HEK293 (cell line): ENCODE data around the gene SLC6A6.

Source experiments
- CTCF ChIA-PET: fragments of 350-600 bp; formaldehyde crosslinking; extraction: SDS; loops from one replicate; lab custom pipeline; 2021; ENCODE audit warnings: antibody characterized with exemption; lab: Yijun Ruan, JAX
- POLR2A ChIA-PET: fragments of 300-600 bp; formaldehyde crosslinking; extraction: SDS; loops from one replicate; lab custom pipeline; 2020; ENCODE audit warnings: antibody characterized with exemption, inconsistent platforms; lab: Yijun Ruan, JAX
- H3K27ac ChIP-seq: fragments of 200-500 bp; sonication (Bioruptor generic); 2 replicates; pipeline ENCODE4 v1.5.1; 2014; ENCODE audit warnings: low read depth, low read length, control low read depth, inconsistent platforms; ENCODE audit errors: extremely low read depth
- H3K36me3 ChIP-seq, 2 experiments: fragments of 200-500 bp in 1 of 2; sonication (Bioruptor generic) in 1 of 2; 1 replicate in 1 of 2; 2 replicates in 1 of 2; pipeline ENCODE4 v1.5.1; 2014 to 2017; ENCODE audit warnings: inconsistent platforms in 2 of 2, low read length in 2 of 2; ENCODE audit not compliant: control insufficient read depth in 2 of 2, insufficient read depth in 1 of 2
- H3K4me1 ChIP-seq: fragments of 200-500 bp; sonication (Bioruptor generic); 2 replicates; pipeline ENCODE4 v1.5.1; 2014; ENCODE audit warnings: mild to moderate bottlenecking, low read length, inconsistent platforms; ENCODE audit not compliant: control insufficient read depth, insufficient read depth
- H3K4me3 ChIP-seq: 2 replicates; pipeline ENCODE4 v1.5.1; 2011; ENCODE audit warnings: low read depth, mild to moderate bottlenecking, control low read depth, low read length, moderate library complexity
- H3K9me3 ChIP-seq: fragments of 200-500 bp; sonication (Bioruptor generic); 2 replicates; pipeline ENCODE4 v1.5.1; 2014; ENCODE audit warnings: low read depth, low read length, inconsistent platforms; ENCODE audit not compliant: control insufficient read depth, insufficient read depth
- ATF2 ChIP-seq: fragments of 450-650 bp; formaldehyde crosslinking; IDR thresholded peaks from 2 replicates; pipeline ENCODE4 v1.5.1; 2016; ENCODE audit warnings: missing biosample characterization, missing genetic modification characterization, low read depth
- HOXC10 ChIP-seq: sonication (generic); formaldehyde crosslinking; IDR thresholded peaks from 2 replicates; pipeline ENCODE4 v1.8.1; 2023; ENCODE audit warnings: mild to moderate bottlenecking, missing genetic modification reagents
- HOXD13 ChIP-seq: sonication (generic); formaldehyde crosslinking; IDR thresholded peaks from 2 replicates; pipeline ENCODE4 v1.8.0; 2022; ENCODE audit warnings: missing genetic modification reagents, borderline replicate concordance
- PBX3 ChIP-seq: sonication (generic); formaldehyde crosslinking; IDR thresholded peaks from 2 replicates; pipeline ENCODE4 v1.8.1; 2022; ENCODE audit warnings: mild to moderate bottlenecking, moderate library complexity, missing genetic modification reagents
- SALL2 ChIP-seq: fragments of 450-650 bp; formaldehyde crosslinking; IDR thresholded peaks from 2 replicates; pipeline ENCODE4 v1.5.0; 2017; ENCODE audit warnings: missing biosample characterization, mild to moderate bottlenecking, missing genetic modification characterization, borderline replicate concordance
- ZBTB20 ChIP-seq: fragments of 450-650 bp; formaldehyde crosslinking; IDR thresholded peaks from 2 replicates; pipeline ENCODE4 v1.5.1; 2016; ENCODE audit warnings: missing biosample characterization, missing genetic modification characterization
- ZNF223 ChIP-seq: fragments of 450-650 bp; formaldehyde crosslinking; IDR thresholded peaks from 2 replicates; pipeline ENCODE4 v1.5.1; 2016; ENCODE audit warnings: missing biosample characterization, missing genetic modification characterization
- ZNF335 ChIP-seq: fragments of 450-650 bp; formaldehyde crosslinking; conservative IDR thresholded peaks from 2 replicates; pipeline ENCODE4 v1.5.1; 2016; ENCODE audit warnings: missing biosample characterization, missing genetic modification characterization
- ZNF341 ChIP-seq: fragments of 450-650 bp; formaldehyde crosslinking; IDR thresholded peaks from 2 replicates; pipeline ENCODE4; 2016; ENCODE audit warnings: low read depth, missing biosample characterization, missing genetic modification characterization
- ZNF37A ChIP-seq: fragments of 450-650 bp; IDR thresholded peaks from 2 replicates; pipeline ENCODE4 v1.5.1; 2018; ENCODE audit warnings: missing biosample characterization, missing genetic modification characterization
- ZNF391 ChIP-seq: fragments of 450-650 bp; formaldehyde crosslinking; IDR thresholded peaks from 2 replicates; pipeline ENCODE4 v1.5.1; 2016; ENCODE audit warnings: low read depth, missing biosample characterization, missing genetic modification characterization, borderline replicate concordance
- ZNF555 ChIP-seq: fragments of 450-650 bp; formaldehyde crosslinking; conservative IDR thresholded peaks from 2 replicates; pipeline ENCODE4 v1.5.1; 2017; ENCODE audit warnings: missing biosample characterization, mild to moderate bottlenecking, missing genetic modification characterization, inconsistent platforms
- ZNF610 ChIP-seq: fragments of 450-650 bp; formaldehyde crosslinking; IDR thresholded peaks from 2 replicates; pipeline ENCODE4 v1.5.1; 2016; ENCODE audit warnings: missing biosample characterization, missing genetic modification characterization, borderline replicate concordance
- ZNF664 ChIP-seq: fragments of 450-650 bp; formaldehyde crosslinking; IDR thresholded peaks from 2 replicates; pipeline ENCODE4 v1.5.1; 2016; ENCODE audit warnings: missing biosample characterization, missing genetic modification characterization
- ZNF670 ChIP-seq: fragments of 450-650 bp; formaldehyde crosslinking; IDR thresholded peaks from 2 replicates; pipeline ENCODE4 v1.5.1; 2016; ENCODE audit warnings: missing biosample characterization, missing genetic modification characterization, low read depth

SLC6A6 gene

GRCh38 chr3:14457481-14457880 lies 55.1 kb downstream of the SLC6A6 start:
- Histone ChIP-seq H3K36me3 (peaks cover 0 to 28% of the 10 kb centered on the region in 2 experiments; a peak in 2 of 3 replicates), H3K4me1 (peaks cover 6% of the 10 kb centered on the region), H3K4me3 (no peak overlapping the region), H3K9me3 (no peaks in the 10 kb centered on the region), H3K27ac (no peak overlapping the region)
- CTCF ChIA-PET = interaction anchor here (1.1 to 14.4 kb wide), 4 partner anchors 13 to 254 kb away, joined by 3 to 163 read pairs (median 4); no protein-coding TSS in a partner anchor
- TF ChIP-seq SALL2 (tag by site-specific recombination) (no peak), ZNF335 (tag by site-specific recombination) (no peak), ZNF223 (tag by site-specific recombination) (no peak), PBX3 (CRISPR knock-in tag) (no peak)
- POLR2A ChIA-PET = no interaction called here

GRCh38 chr3:14457999-14458398 lies 55.6 kb downstream of the SLC6A6 start:
- POLR2A ChIA-PET = interaction anchor here (0.7 kb wide), 1 partner anchor 56 kb away, joined by 4 read pairs; the partner anchor contains the start of gene SLC6A6
- CTCF ChIA-PET = interaction anchor here (1.1 to 14.4 kb wide), 4 partner anchors 13 to 254 kb away, joined by 3 to 163 read pairs (median 4); no protein-coding TSS in a partner anchor
- Histone ChIP-seq H3K4me3 (no peak overlapping the region), H3K4me1 (peaks cover 3% of the 10 kb centered on the region), H3K9me3 (no peaks in the 10 kb centered on the region), H3K36me3 (peaks cover 0 to 32% of the 10 kb centered on the region in 2 experiments; a peak in 2 of 3 replicates), H3K27ac (no peak overlapping the region)
- TF ChIP-seq ZNF610 (tag by site-specific recombination) (no peak), ZNF341 (tag by site-specific recombination) (peak; percentile 92)

GRCh38 chr3:14458434-14459275 lies 56.2 kb downstream of the SLC6A6 start:
- Histone ChIP-seq H3K36me3 (peaks cover 0 to 36% of the 10 kb centered on the region in 2 experiments; a peak in 2 of 3 replicates), H3K27ac (no peak overlapping the region)

GRCh38 chr3:14459384-14459783 lies 57.0 kb downstream of the SLC6A6 start:
- Histone ChIP-seq H3K36me3 (peaks cover 0 to 38% of the 10 kb centered on the region in 2 experiments; a peak in 2 of 3 replicates), H3K4me3 (no peak overlapping the region), H3K9me3 (no peaks in the 10 kb centered on the region), H3K27ac (no peak overlapping the region), H3K4me1 (no peaks in the 10 kb centered on the region; the same call in 1 of the 2 replicates)
- TF ChIP-seq ZNF555 (tag by site-specific recombination) = no peak
- no peak for TF ChIP-seq ATF2 (tag by site-specific recombination)
- TF ChIP-seq HOXC10 = no peak
- no peak for TF ChIP-seq HOXD13 (CRISPR knock-in tag)
- no peak for TF ChIP-seq ZNF391 (tag by site-specific recombination)
- no peak for TF ChIP-seq ZNF670 (tag by site-specific recombination)
- no peak for TF ChIP-seq ZNF37A (tag by site-specific recombination)
- POLR2A ChIA-PET = no interaction called here
- CTCF ChIA-PET = interaction anchor here (1.3 to 14.4 kb wide), 4 partner anchors 8 to 200 kb away, joined by 3 to 163 read pairs (median 4); no protein-coding TSS in a partner anchor

More at GRCh38 chr3:14458434-14459275, 56.2 kb downstream of the SLC6A6 start:
- ChIA-PET CTCF (interaction anchor here (1.1 to 14.4 kb wide), 6 partner anchors 9 to 255 kb away, joined by 3 to 163 read pairs (median 4); no protein-coding TSS in a partner anchor), POLR2A (interaction anchor here (0.7 kb wide), 1 partner anchor 56 kb away, joined by 4 read pairs; the partner anchor contains the start of gene SLC6A6)
- no peaks in the 10 kb centered on the region; the same call in 1 of the 2 replicates for H3K4me1 ChIP-seq
- H3K4me3 ChIP-seq = no peak overlapping the region
- no peaks in the 10 kb centered on the region for H3K9me3 ChIP-seq
- TF ChIP-seq ZBTB20 (tag by site-specific recombination) (no peak), ZNF664 (peak; percentile 52; the same call in 1 of the 2 replicates)
